ENCODE data around the gene PUS7.

- no peak for TF ChIP-seq CTCF (IDR thresholded peaks at IDR 0.05)
- no peak for TF ChIP-seq POLR2A (IDR thresholded peaks at IDR 0.05)
Observed at GRCh38 chr7:105470090-105470489, 52.0 kb downstream of the PUS7 start.
